ENCODE measurements around the gene GLYAT.

GRCh38 chr11:58762284-58763119 lies 30.8 kb upstream of the GLYAT start:
- no peak for TF ChIP-seq POLR2AphosphoS5 (IDR thresholded peaks at IDR 0.05)
- TF ChIP-seq, protein P1, sequence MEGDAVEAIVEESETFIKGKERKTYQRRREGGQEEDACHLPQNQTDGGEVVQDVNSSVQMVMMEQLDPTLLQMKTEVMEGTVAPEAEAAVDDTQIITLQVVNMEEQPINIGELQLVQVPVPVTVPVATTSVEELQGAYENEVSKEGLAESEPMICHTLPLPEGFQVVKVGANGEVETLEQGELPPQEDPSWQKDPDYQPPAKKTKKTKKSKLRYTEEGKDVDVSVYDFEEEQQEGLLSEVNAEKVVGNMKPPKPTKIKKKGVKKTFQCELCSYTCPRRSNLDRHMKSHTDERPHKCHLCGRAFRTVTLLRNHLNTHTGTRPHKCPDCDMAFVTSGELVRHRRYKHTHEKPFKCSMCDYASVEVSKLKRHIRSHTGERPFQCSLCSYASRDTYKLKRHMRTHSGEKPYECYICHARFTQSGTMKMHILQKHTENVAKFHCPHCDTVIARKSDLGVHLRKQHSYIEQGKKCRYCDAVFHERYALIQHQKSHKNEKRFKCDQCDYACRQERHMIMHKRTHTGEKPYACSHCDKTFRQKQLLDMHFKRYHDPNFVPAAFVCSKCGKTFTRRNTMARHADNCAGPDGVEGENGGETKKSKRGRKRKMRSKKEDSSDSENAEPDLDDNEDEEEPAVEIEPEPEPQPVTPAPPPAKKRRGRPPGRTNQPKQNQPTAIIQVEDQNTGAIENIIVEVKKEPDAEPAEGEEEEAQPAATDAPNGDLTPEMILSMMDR (IDR thresholded peaks at IDR 0.05 in 8 of 11, conservative IDR thresholded peaks at IDR 0.05 in 3 of 11): no peak
- no peak for TF ChIP-seq POLR2A (IDR thresholded peaks at IDR 0.05)
